Brain microvascular endothelial cell (primary cell): ENCODE results near the gene CRHR1.

Experiments used
- DNase-seq: peaks from one replicate; pipeline ENCODE4 v3.0.0-alpha.2; 2020
- H3K27ac ChIP-seq: fragments of 250-450 bp; sonication (Bioruptor Pico); 2 replicates; pipeline ENCODE4 v1.5.1; 2020; ENCODE audit warnings: mild to moderate bottlenecking, moderate library complexity
- H3K27me3 ChIP-seq: fragments of 250-450 bp; sonication (Bioruptor Pico); replicated peaks from 2 replicates; pipeline ENCODE4 v1.5.1; 2020; ENCODE audit warnings: mild to moderate bottlenecking
- H3K36me3 ChIP-seq: fragments of 250-450 bp; sonication (Bioruptor Pico); replicated peaks from 2 replicates; pipeline ENCODE4 v1.5.1; 2020; ENCODE audit warnings: mild to moderate bottlenecking
- H3K4me3 ChIP-seq: 2 replicates; pipeline ENCODE4 v1.5.1; 2011; ENCODE audit warnings: low read depth, mild to moderate bottlenecking, control low read depth, low read length, moderate library complexity
- in situ Hi-C: cut with HindIII; loops from 2 replicates; pipeline ENCODE4 v1.10.0; 2017; ENCODE audit warnings: low sequenced_read_pairs, low pct_ligation_motif_present
- TF ChIP-seq, protein P1 (sequence below): IDR thresholded peaks from 2 replicates; pipeline ENCODE4 v1.5.1; 2011; ENCODE audit warnings: low read depth, mild to moderate bottlenecking, moderate library complexity, low read length, control low read depth, inconsistent platforms; ENCODE audit errors: missing control alignments

Gene CRHR1

DNA sequence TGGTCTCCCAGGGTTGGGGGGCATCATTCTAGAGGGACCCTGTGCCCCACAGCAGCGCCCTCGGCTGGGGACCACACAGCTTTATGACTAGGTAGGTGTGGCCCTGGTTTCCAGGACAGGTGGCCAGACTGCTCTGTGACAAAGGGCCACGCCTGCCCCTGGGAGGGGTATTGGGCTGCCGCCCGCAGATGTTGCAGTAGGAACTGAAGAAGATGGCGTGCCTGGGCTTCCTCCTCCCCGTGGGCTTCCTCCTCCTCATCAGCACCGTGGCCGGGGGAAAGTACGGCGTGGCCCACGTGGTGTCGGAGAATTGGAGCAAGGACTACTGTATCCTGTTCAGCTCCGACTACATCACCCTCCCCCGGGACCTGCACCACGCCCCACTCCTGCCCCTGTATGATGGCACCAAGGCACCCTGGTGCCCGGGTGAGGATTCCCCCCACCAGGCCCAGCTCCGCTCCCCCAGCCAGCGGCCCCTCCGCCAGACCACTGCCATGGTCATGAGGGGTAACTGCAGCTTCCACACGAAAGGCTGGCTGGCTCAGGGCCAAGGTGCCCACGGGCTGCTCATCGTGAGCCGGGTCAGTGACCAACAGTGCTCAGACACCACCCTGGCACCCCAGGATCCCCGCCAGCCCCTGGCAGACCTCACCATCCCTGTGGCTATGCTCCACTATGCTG, 60.7 kb downstream of the CRHR1 start, which contains the start of gene SPPL2C:
Gene SPPL2C (plus strand): TSS at position 187 of the 681 bp plus-strand sequence. CDS start 26 bp downstream, at position 213.
- TF ChIP-seq, protein P1, sequence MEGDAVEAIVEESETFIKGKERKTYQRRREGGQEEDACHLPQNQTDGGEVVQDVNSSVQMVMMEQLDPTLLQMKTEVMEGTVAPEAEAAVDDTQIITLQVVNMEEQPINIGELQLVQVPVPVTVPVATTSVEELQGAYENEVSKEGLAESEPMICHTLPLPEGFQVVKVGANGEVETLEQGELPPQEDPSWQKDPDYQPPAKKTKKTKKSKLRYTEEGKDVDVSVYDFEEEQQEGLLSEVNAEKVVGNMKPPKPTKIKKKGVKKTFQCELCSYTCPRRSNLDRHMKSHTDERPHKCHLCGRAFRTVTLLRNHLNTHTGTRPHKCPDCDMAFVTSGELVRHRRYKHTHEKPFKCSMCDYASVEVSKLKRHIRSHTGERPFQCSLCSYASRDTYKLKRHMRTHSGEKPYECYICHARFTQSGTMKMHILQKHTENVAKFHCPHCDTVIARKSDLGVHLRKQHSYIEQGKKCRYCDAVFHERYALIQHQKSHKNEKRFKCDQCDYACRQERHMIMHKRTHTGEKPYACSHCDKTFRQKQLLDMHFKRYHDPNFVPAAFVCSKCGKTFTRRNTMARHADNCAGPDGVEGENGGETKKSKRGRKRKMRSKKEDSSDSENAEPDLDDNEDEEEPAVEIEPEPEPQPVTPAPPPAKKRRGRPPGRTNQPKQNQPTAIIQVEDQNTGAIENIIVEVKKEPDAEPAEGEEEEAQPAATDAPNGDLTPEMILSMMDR, result no peak
- no peak for DNase-seq
- in situ Hi-C loops, result no loop called here
- Histone ChIP-seq H3K36me3 (no peaks in the 10 kb centered on the region), H3K27me3 (no peaks in the 10 kb centered on the region), H3K27ac (no peak within 1 kb of the TSS), H3K4me3 (no peak within 1 kb of the TSS)

DNA sequence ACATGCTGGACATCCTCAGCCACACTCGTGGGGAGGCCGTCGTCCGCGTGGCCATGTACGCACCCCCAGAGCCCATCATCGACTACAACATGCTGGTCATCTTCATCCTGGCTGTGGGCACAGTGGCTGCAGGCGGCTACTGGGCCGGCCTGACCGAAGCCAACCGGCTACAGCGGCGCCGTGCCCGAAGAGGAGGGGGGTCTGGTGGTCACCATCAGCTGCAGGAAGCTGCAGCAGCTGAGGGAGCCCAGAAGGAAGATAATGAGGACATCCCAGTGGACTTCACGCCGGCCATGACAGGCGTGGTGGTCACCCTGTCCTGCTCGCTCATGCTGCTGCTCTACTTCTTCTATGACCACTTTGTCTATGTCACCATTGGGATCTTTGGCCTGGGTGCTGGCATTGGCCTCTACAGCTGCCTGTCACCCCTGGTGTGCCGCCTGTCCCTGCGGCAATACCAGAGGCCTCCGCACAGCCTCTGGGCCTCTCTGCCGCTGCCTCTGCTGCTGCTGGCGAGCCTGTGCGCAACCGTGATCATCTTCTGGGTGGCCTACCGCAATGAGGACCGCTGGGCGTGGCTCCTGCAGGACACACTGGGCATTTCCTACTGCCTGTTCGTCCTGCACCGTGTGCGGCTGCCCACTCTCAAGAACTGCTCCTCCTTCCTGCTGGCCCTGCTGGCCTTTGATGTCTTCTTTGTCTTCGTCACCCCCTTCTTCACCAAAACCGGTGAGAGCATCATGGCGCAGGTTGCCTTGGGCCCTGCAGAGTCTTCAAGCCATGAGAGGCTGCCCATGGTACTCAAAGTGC, 61.5 kb downstream of the CRHR1 start:
- Histone ChIP-seq H3K27ac (no peak overlapping the region), H3K36me3 (no peaks in the 10 kb centered on the region), H3K27me3 (no peaks in the 10 kb centered on the region), H3K4me3 (no peak overlapping the region)
- in situ Hi-C loops, result no loop called here
- TF ChIP-seq, protein P1, result no peak
- no peak for DNase-seq

DNA sequence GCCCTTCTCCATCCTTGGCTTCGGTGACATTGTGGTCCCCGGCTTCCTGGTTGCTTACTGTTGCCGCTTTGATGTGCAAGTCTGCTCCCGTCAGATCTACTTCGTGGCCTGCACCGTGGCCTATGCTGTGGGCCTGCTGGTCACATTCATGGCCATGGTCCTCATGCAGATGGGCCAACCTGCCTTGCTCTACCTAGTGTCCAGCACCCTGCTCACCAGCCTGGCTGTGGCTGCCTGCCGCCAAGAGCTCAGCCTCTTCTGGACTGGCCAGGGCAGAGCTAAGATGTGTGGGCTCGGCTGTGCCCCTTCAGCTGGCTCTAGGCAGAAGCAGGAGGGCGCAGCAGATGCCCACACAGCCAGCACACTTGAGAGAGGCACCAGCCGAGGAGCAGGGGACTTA, 62.1 kb downstream of the CRHR1 start:
- no peak for DNase-seq
- Histone ChIP-seq H3K27me3 (no peaks in the 10 kb centered on the region), H3K4me3 (no peak overlapping the region), H3K36me3 (no peaks in the 10 kb centered on the region), H3K27ac (no peak overlapping the region)
- TF ChIP-seq, protein P1, result no peak
- in situ Hi-C loops, result no loop called here

DNA sequence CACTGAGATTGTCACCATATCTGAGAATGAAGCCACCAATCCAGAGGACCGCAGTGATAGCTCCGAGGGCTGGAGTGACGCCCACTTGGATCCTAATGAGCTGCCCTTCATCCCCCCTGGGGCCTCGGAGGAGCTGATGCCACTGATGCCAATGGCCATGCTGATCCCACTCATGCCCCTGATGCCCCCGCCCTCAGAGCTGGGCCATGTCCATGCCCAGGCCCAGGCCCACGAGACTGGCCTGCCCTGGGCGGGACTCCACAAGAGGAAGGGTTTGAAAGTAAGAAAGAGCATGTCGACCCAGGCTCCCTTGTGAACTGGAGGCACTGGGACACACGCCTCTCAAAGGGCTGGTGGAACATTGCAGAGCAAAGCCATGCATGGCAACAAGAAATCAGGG, 62.5 kb downstream of the CRHR1 start:
- in situ Hi-C loops, result no loop called here
- Histone ChIP-seq H3K4me3 (no peak overlapping the region), H3K27ac (no peak overlapping the region), H3K36me3 (no peaks in the 10 kb centered on the region), H3K27me3 (no peaks in the 10 kb centered on the region)
- no peak for DNase-seq
- TF ChIP-seq, protein P1, result no peak

DNA sequence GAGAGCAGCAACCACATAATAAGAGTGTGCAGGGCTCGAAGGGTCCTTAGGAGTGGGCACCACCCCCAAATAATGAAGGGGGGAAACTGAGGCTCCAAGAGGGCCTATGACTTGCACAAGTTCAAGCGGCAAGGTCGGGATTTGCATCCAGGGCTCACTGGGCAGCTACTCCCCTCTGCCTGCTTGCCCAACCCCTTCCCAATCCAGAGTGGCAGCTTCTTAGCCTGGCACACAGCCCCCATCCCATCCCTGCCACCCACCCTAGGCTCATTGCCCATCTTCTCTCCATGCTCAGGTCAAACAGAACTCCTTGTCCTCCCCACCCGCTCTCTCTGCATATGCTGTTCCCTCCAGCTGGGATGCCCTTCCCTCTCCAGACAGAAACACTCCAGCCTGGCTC, 63.0 kb downstream of the CRHR1 start:
- in situ Hi-C loops, result no loop called here
- no peak overlapping the region for H3K4me3 ChIP-seq
- H3K27me3 ChIP-seq, result no peaks in the 10 kb centered on the region
- no peak overlapping the region for H3K27ac ChIP-seq
- no peaks in the 10 kb centered on the region for H3K36me3 ChIP-seq
- TF ChIP-seq, protein P1, result no peak
- no peak for DNase-seq
